Measurements from ENCODE around the gene SPRR1A.
"Not testable (repeated sequence)": the region's sequence is repeated elsewhere in the genome, so short reads cannot be mapped to it uniquely, and the experiment has no call there.

Gene SPRR1A

GRCh38 chr1:152972196-152972886, 11.5 kb upstream of the SPRR1A start:
- no peak for DNase-seq (ENCODE audit: low spot score)

- DNase-seq (ENCODE audit: low spot score): no peak
Observed at GRCh38 chr1:152976688-152977087, 7.2 kb upstream of the SPRR1A start.

DNA sequence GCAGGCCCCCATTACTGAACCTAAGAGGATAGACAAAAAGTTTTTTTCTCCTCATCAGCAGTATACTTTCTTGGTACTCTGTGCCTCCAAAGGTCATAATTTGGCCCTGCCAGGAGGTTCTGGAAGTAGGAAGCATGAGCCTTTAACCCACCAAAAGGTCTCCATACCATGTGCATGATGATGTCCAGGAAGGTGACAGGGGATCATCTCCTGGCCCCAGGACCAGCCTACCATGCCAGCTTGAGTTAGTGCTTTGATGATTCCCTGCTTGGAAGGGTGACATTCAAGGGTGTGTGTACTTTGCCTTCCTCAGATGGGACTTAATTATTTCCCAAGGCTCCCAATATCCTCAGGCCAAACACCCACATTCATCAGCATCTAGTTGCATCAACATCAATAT, 6.3 kb upstream of the SPRR1A start:
- no peak for DNase-seq (ENCODE audit: low spot score)

GRCh38 chr1:152980676-152981075, 3.2 kb upstream of the SPRR1A start:
- no peak for DNase-seq (ENCODE audit: low spot score)

DNA sequence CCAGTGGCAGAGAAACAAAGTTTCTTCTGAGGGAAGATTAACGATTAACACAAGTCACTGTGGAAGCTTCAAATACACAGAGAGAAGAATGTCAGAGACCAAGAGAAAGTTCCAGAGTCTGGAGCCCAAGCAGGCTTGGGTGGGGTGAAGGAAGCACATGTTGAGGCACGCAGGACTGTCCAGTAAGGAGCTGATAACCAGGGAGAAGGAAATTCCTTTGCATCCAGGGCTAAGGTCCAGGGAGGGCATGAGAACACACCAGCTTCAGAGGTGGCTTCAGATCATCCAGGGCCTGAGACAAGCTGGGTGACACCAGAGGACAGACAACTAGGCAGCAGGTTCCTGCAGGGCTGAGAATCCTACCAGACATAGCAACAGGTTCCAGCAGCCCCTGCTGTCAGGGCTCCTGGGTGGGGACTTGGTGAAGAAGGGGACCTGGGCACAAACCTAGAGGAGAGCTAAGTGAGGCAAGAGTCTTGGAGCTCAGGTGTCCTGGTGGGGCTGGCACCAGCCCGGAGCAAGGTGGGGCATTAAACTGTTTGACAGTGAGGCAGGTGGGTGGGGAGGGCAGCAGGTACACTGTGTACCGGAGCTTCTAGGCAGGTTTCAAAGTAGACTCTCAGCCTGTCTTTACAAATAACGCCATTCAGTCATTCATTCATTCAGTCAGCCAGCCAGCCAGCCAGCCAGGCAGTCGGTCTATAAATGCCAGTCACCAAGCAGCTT, 2.6 kb upstream of the SPRR1A start:
- DNase-seq (ENCODE audit: low spot score): no peak

GRCh38 chr1:152982076-152982475, 1.8 kb upstream of the SPRR1A start:
- DNase-seq (ENCODE audit: low spot score): no peak

DNA sequence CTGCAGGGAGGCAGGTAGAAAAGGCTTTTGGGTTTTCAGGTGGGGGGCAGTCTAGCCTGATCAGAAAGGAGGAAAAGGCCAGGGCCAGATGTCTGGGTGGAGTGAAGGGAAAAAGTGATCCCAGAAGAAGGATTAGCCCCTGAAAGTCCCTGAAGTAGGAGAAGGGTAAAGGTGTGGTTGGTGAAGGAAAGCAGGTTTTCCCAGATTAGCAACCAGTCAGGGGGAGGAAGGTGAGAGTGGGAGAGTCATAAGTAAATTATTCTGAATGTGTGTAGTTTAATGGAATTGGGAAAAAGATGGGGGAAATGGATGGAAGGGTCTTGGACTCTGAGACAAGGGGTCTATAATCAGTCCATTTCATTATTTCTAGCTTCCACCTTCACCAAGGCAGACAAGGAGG, 647 bp upstream of the SPRR1A start:
- no peak for DNase-seq (ENCODE audit: low spot score)

- no peak for DNase-seq (ENCODE audit: low spot score)
Observed at GRCh38 chr1:152986578-152986977, 2.7 kb downstream of the SPRR1A start.

DNA sequence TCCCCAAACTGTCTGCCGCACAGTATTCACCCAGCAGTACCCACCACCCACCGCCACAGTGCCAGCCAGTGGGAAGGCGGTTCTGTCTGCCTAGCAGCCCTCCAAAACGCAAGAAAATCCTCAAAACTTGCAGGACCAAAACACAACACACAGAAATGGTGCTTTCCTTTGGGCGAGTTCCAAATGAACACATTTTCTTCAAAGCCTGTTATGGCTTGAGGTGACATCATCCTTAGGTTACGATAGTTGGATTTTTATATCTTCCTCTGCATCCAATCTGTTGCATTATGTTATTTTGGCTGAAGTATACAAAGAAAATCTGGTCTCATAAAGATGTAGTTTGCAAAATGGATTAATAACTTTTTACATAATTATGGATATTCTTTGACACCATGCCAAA, 9.3 kb downstream of the SPRR1A start:
- DNase-seq (ENCODE audit: low spot score): no peak

- no peak for DNase-seq (ENCODE audit: low spot score)
Observed at GRCh38 chr1:152995842-152996241, 12.0 kb downstream of the SPRR1A start.

GRCh38 chr1:152996633-152997400, 12.9 kb downstream of the SPRR1A start:
- DNase-seq (ENCODE audit: low spot score): no peak

- no peak for DNase-seq (ENCODE audit: low spot score)
Observed at GRCh38 chr1:152997901-152998300, 14.0 kb downstream of the SPRR1A start.

DNA sequence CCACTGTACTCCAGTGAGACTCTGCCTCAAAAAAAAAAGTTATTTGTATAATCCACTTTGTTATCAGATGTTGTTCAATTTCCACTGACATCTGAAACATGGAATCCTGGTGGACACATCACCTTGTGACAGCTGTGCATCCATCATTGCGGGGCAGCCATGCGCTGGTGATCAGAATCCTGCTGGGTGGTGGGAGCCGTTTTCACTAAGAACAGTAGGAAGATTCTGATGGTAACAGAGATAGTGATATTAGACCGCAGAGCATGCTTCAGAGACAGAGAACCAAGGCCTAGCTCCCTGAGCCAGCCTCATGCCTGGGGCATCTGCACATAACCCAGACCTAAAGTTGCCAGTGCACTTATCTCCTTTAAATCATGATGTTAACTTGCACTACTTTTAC, 14.6 kb downstream of the SPRR1A start:
- no peak for DNase-seq (ENCODE audit: low spot score)

DNA sequence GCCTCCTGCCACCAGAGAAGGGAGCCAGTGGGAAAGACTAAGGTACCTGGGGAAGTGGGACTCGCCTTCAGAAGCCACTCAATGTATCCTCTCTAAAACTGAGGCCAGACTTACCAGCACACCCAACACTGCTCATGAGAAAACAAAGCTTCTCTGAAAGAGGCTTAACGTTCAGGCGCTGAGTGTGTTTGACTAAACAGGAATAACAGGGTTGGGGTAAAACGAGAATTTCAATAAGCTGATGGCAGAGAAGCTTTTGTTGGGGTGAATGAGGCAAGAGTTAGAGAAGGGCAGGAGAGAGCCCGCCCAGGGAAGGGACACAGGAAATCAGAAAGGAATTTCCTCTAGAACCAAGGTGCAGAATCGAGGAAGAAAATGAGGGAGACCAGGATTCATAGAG, 15.9 kb downstream of the SPRR1A start:
- no peak for DNase-seq (ENCODE audit: low spot score)

- no peak for DNase-seq (ENCODE audit: low spot score)
Observed at GRCh38 chr1:153000294-153000693, 16.4 kb downstream of the SPRR1A start.

DNA sequence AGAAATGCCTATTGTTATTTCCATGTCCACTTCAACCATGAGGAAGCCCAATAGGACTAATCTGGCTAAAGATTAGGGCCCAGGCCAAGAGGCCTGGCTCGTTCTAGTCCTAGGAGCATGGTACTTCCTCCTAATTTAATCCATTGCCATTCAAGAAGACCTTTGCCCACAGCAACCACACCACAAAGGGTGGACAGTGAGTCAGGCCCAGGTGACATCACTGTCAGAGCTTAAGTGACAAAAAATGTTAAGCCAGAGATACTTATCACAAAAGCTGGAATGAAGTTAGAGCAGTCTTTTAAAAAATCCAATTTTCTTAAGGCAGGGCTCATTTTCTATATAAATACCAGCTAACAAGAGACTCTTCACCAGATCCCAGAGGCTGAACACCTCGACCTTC, 17.5 kb downstream of the SPRR1A start, which contains the start of gene SPRR3:
Gene SPRR3 (plus strand): TSS at position 368 of the 400 bp plus-strand sequence. CDS start 1,272 bp downstream, outside the sequence.
- no peak for DNase-seq (ENCODE audit: low spot score)

DNA sequence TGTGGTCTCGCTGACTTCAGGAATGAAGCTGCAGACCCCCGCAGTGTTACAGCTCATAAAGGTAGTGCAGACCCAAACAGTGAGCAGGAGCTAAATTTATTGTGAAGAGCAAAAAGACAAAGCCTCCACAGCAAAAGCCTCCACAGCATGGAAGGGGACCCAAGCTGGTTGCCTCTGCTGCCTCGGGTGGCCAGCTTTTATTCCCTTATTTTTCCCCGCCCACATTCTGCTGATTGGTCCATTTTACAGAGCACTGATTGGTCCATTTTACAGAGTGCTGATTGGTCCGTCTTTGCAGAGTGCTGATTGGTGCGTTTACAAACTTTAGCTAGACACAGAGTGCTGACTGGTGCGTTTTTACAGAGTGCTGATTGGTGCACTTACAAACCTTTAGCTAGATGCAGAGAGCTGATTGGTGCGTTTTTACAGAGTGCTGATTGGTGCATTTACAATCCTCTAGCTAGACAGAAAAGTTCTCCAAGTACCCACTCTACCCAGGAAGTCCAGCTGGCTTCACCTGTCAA, 27.4 kb downstream of the SPRR1A start:
- not testable (repeated sequence) for DNase-seq (ENCODE audit: low spot score)

GRCh38 chr1:153021829-153022228, 37.9 kb downstream of the SPRR1A start:
- DNase-seq (ENCODE audit: low spot score): not testable (repeated sequence)

DNA sequence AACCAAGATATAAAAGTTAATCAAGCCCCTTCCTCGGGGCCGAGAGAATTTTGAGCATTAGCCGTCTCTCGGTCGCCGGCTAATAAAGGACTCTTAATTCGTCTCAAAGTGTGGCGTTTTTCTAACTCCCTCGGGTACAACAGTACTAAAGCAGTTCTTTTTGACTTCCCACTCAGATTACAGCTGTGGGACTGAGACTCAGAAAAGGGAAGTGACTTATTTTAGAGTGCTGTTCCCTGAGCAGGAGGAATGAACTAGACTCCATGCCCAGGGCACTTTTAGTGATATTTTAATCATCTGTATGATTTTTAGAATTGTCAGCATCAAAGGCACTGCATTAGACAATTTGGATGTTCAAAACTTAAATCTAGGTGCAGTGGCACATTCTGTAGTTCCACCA, 38.5 kb downstream of the SPRR1A start:
- not testable (repeated sequence) for DNase-seq (ENCODE audit: low spot score)

DNA sequence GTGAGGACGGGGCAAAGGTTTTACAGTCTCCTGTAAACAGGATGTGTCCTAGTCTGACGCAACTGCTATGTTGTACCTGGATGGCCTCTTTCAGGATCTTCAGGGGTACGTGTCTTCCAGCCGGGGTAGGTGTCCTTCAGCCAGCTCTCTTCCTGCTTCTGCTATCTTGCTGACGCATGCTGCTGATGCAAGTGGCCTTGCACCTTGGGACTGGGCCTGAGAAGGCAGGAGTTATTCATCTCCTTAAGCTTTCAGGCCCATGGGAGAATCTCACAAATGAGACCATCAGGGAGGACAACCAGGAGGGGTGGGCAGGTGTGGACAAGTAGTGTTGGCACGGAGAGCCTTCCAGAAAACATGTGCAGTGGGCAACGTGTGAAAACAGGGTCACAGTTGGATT, 39.2 kb downstream of the SPRR1A start:
- no peak for DNase-seq (ENCODE audit: low spot score)

GRCh38 chr1:153024413-153024812, 40.5 kb downstream of the SPRR1A start:
- no peak for DNase-seq (ENCODE audit: low spot score)

DNA sequence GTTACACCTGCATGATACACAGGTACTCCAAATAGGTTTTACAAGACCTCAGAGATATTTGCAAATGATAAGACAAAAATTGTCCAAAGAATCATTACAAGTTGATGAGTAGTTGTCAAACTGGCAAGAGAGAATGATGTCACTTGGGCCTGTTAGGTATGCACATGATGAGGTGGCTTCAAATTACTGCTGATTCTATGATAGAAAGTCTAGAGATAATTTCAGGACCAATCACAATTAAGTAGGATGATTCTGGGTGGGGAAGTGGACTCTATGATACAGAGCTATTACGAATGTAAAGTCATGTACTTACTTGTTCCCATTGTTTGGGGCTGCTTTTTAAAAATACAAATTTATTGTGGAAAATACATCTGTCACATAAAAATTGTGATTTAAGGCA, 41.9 kb downstream of the SPRR1A start:
- no peak for DNase-seq (ENCODE audit: low spot score)

DNA sequence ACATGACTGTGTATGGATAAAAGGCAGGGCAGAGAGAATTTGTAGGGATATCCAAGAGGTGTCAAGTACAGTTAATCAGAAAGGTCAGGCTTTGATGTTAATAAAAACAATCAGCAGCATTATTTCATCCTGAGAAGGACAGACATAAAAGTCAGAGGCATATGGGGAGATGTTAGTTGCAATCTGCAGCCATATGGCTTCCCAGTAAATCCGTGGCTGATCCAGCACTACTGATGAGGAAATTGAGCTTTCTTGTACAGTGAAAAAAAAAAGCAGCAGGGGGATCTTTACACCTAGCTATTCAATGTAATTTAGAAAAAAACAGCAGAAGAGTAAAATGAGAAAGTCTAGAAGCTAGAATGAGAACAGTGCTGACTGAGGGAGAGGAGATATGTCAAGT, 44.9 kb downstream of the SPRR1A start:
- DNase-seq (ENCODE audit: low spot score): no peak

Data from AG20443 (cell line).